ENCODE data around the gene PATJ. TPM values are rescaled to one million over a fixed set of nuclear protein-coding genes. Genes with fewer than 3 reads are reported as not detected.

Gene PATJ
- total and polyA plus RNA-seq, 2 of the 13 experiments (the other 11 are each of a cell fraction or from before 2014, with no cell fraction given), result 6.2 to 16.8 TPM

DNA sequence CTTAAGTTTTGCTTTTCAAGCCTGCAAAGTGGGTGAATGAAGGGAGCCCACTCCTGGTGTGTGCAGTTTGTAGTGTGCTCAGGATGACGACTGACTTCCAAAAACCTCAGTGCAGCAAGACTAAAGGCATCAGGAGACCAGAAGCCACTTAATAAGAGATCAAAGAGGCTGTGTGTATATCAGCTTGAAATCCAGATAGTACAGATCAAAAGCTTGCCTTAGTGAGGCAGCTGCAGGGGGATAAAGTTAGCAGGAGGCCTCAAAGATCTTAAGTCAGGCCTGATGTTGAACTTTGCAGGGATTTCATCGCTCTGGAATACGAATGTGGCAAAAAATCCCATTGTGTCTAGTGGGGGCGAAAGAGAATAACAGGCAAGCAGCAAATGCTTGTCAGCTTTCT is 99.8 kb downstream of the PATJ start (continued):
- TF ChIP-seq, protein P1, sequence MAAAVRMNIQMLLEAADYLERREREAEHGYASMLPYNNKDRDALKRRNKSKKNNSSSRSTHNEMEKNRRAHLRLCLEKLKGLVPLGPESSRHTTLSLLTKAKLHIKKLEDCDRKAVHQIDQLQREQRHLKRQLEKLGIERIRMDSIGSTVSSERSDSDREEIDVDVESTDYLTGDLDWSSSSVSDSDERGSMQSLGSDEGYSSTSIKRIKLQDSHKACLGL (CRISPR knock-in tag; IDR thresholded peaks at IDR 0.05), result no peak
- TF ChIP-seq MXI1 (IDR thresholded peaks at IDR 0.05; ENCODE audit: borderline replicate concordance, low read depth, low read length) (no peak), CSRNP1 (CRISPR knock-in tag; IDR thresholded peaks at IDR 0.05) (no peak), POLR2G (IDR thresholded peaks at IDR 0.05; ENCODE audit: low read depth, low read length) (no peak), ZNF503 (CRISPR knock-in tag; IDR thresholded peaks at IDR 0.05) (no peak), ATRX (CRISPR knock-in tag; IDR thresholded peaks at IDR 0.05; ENCODE audit: borderline replicate concordance) (no peak), ZNF354B (CRISPR knock-in tag; IDR thresholded peaks at IDR 0.05) (no peak)
- TF ChIP-seq, protein P2, sequence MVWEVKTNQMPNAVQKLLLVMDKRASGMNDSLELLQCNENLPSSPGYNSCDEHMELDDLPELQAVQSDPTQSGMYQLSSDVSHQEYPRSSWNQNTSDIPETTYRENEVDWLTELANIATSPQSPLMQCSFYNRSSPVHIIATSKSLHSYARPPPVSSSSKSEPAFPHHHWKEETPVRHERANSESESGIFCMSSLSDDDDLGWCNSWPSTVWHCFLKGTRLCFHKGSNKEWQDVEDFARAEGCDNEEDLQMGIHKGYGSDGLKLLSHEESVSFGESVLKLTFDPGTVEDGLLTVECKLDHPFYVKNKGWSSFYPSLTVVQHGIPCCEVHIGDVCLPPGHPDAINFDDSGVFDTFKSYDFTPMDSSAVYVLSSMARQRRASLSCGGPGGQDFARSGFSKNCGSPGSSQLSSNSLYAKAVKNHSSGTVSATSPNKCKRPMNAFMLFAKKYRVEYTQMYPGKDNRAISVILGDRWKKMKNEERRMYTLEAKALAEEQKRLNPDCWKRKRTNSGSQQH (CRISPR knock-in tag; IDR thresholded peaks at IDR 0.05; ENCODE audit: low read depth), result no peak
- TF ChIP-seq, protein P3, sequence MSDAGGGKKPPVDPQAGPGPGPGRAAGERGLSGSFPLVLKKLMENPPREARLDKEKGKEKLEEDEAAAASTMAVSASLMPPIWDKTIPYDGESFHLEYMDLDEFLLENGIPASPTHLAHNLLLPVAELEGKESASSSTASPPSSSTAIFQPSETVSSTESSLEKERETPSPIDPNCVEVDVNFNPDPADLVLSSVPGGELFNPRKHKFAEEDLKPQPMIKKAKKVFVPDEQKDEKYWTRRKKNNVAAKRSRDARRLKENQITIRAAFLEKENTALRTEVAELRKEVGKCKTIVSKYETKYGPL (CRISPR knock-in tag; IDR thresholded peaks at IDR 0.05), result no peak
